Prostate gland (tissue), 2 donors: ENCODE results near the gene TNFRSF13B. TPM values are rescaled to one million over a fixed set of nuclear protein-coding genes. Genes with fewer than 3 reads are reported as not detected.

Source experiments
- DNase-seq: peaks from one replicate; pipeline ENCODE4 v3.0.0-alpha.2; 2019; ENCODE audit warnings: low spot score
- H3K27ac ChIP-seq, 2 donors: fragments of 200-600 bp; sonication (generic); 2 replicates each; pipeline ENCODE4 v1.5.1; 2017 to 2019
- H3K27me3 ChIP-seq: fragments of 200-600 bp; sonication (generic); replicated peaks from 2 replicates; pipeline ENCODE4 v1.5.1; 2019; ENCODE audit not compliant: insufficient read depth
- H3K36me3 ChIP-seq, 2 donors: fragments of 200-600 bp; sonication (generic); 1 replicate in 1 of 2; 2 replicates in 1 of 2; pipeline versions ENCODE4 v1.5.1 to v1.8.1; 2017 to 2019
- H3K4me1 ChIP-seq: fragments of 200-600 bp; sonication (generic); replicated peaks from 2 replicates; pipeline ENCODE4 v1.5.1; 2019
- H3K4me3 ChIP-seq, 2 donors: fragments of 200-600 bp; sonication (generic); 2 replicates each; pipeline ENCODE4 v1.5.1; 2017 to 2019
- H3K9me3 ChIP-seq: fragments of 200-600 bp; sonication (generic); 2 replicates; pipeline ENCODE4 v1.5.1; 2017
- POLR2A ChIP-seq: fragments of 450-650 bp; IDR thresholded peaks from one replicate; pipeline ENCODE4 v1.6.1; 2016; ENCODE audit warnings: antibody characterized with exemption, mild to moderate bottlenecking
- POLR2AphosphoS5 ChIP-seq: sonication (generic); formaldehyde crosslinking; IDR thresholded peaks from one replicate; pipeline ENCODE4 v1.6.1; 2017; ENCODE audit warnings: antibody characterized with exemption
- WGBS: methylation state at CpG from one replicate; pipeline ENCODE4 v1.1.5; 2018; 5-methylcytosine and 5-hydroxymethylcytosine counted together
- intact Hi-C: fragments of 100-400 bp; cut with DNase I; formaldehyde crosslinking; loops from one replicate; pipeline ENCODE4 v1.14.2; 2022
- total RNA-seq, 2 donors: library from RNA; depleted of rRNA; stranded (reverse); fragments of >200 nt; gene quantifications; one replicate each; pipeline ENCODE4 v1.1.0, GENCODE V29; 2016
- TF ChIP-seq, protein P1 (sequence below), 4 experiments: fragments of 200-600 bp in 2 of 4; fragments of 450-650 bp in 2 of 4; sonication (generic) in 2 of 4; IDR thresholded peaks; 1 replicate in 3 of 4; 2 replicates in 1 of 4; pipeline ENCODE4 v1.5.1; 2016 to 2019; ENCODE audit warnings: antibody characterized with exemption in 4 of 4, mild to moderate bottlenecking in 2 of 4, moderate library complexity in 2 of 4

Gene TNFRSF13B
- total RNA-seq, 2 donors from 2014 or later = not detected

DNA sequence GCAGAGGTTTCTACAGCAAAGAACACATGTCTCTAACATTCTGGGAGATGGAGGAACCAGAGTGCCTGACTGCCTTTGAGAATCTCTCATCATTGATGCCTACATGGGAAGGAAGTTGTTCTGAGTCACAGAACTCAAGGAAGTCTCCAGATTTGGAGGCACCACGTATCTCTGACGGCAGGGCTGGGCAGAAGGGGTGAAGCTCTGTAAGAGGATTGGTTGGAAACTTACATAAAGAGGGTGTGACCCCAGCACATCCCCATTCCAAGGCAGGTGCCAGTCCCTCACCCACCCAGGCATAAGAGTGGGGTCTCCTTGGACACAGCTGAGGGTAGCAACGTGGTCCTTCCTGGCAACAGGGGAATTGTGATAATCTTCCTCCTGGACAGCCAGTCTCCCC is 17.4 kb downstream of the TNFRSF13B start:
- no peaks in the 10 kb centered on the region for H3K27me3 ChIP-seq
- H3K36me3 ChIP-seq = no peaks in the 10 kb centered on the region
- no peaks in the 10 kb centered on the region for H3K9me3 ChIP-seq
- no peak overlapping the region for H3K4me3 ChIP-seq
- intact Hi-C loops = no loop called here
- TF ChIP-seq POLR2A = no peak
- TF ChIP-seq, protein P1, sequence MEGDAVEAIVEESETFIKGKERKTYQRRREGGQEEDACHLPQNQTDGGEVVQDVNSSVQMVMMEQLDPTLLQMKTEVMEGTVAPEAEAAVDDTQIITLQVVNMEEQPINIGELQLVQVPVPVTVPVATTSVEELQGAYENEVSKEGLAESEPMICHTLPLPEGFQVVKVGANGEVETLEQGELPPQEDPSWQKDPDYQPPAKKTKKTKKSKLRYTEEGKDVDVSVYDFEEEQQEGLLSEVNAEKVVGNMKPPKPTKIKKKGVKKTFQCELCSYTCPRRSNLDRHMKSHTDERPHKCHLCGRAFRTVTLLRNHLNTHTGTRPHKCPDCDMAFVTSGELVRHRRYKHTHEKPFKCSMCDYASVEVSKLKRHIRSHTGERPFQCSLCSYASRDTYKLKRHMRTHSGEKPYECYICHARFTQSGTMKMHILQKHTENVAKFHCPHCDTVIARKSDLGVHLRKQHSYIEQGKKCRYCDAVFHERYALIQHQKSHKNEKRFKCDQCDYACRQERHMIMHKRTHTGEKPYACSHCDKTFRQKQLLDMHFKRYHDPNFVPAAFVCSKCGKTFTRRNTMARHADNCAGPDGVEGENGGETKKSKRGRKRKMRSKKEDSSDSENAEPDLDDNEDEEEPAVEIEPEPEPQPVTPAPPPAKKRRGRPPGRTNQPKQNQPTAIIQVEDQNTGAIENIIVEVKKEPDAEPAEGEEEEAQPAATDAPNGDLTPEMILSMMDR (IDR thresholded peaks at IDR 0.05) = no peak
- TF ChIP-seq POLR2AphosphoS5 = no peak
- WGBS = 61% methylated on average over 3 of the region's 3 CpGs
- no peak for DNase-seq
- no peaks in the 10 kb centered on the region for H3K4me1 ChIP-seq
- no peak overlapping the region for H3K27ac ChIP-seq

DNA sequence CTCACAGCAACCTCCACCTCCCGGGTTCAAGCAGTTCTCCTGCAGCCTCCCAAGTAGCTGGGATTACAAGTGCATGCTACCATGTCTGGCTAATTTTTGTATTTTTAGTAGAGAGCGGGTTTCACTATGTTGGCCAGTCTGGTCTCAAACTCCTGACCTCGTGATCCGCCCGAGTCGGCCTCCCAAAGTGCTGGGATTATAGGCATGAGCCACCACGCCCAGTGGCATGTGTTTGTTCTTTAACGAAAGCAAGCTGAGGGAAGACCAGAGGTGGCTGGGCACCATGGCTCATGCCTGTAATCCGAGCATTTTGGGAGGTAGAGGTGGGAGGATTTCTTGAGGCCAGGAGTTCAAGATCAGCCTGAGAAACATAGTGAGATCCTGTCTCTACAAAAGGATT is 18.1 kb downstream of the TNFRSF13B start:
- no peak for DNase-seq
- Histone ChIP-seq H3K4me1 (no peaks in the 10 kb centered on the region), H3K9me3 (no peaks in the 10 kb centered on the region), H3K4me3 (no peak overlapping the region), H3K36me3 (no peaks in the 10 kb centered on the region), H3K27me3 (no peaks in the 10 kb centered on the region), H3K27ac (no peak overlapping the region)
- 78% methylated on average over 9 of the region's 9 CpGs for WGBS
- TF ChIP-seq POLR2A (no peak), POLR2AphosphoS5 (no peak)
- TF ChIP-seq, protein P1 (IDR thresholded peaks at IDR 0.05) = no peak
- intact Hi-C loops = no loop called here

DNA sequence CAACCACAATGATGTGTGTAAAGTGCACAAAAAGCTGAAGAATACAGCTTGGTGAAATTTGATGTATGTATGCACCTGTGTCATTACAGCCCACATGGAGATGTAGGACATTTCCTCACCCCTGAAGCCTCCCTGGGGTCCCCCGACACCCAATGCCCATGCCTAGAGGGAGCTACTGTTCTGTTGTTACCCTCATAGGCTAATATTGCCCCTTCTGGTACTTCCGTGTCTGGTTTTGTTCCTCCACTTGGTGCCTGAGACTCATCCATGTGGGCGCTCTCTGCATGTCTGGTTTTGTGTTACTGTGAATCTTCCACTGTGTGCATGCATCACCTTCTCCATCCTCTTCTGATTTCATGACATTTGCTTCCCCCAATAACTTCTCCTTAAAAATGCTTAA is 18.6 kb downstream of the TNFRSF13B start:
- Histone ChIP-seq H3K4me1 (no peaks in the 10 kb centered on the region), H3K9me3 (no peaks in the 10 kb centered on the region), H3K27ac (no peak overlapping the region), H3K27me3 (no peaks in the 10 kb centered on the region), H3K36me3 (no peaks in the 10 kb centered on the region), H3K4me3 (no peak overlapping the region)
- TF ChIP-seq POLR2AphosphoS5 = no peak
- TF ChIP-seq, protein P1 (IDR thresholded peaks at IDR 0.05) = no peak
- no peak for TF ChIP-seq POLR2A
- intact Hi-C loops = no loop called here
- DNase-seq = no peak
- WGBS = 79% methylated on average over 3 of the region's 3 CpGs

DNA sequence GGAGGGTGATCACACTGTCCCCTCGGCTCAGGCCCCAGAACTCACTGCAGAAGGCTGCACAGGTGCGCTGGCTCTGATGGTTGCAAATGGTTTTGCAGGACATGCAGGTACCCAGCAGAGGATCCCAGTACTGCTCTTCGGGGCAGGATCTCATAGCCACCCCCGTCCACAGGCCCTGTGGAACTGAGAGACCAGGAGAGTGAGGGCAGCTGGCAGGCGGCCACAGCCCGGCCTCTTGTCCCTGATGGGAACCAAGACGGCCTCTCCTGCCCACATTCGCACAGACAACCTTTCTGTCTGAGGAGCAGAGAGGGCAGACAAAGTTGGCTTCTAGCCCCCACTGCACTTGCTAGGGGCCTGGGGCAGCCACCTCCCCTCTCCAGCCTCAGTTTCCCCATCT is 19.5 kb downstream of the TNFRSF13B start:
- Histone ChIP-seq H3K36me3 (no peaks in the 10 kb centered on the region), H3K27ac (no peak overlapping the region), H3K4me3 (no peak overlapping the region), H3K27me3 (no peaks in the 10 kb centered on the region), H3K4me1 (no peaks in the 10 kb centered on the region), H3K9me3 (no peaks in the 10 kb centered on the region)
- WGBS = 80% methylated on average over 8 of the region's 8 CpGs
- no peak for DNase-seq
- intact Hi-C loops = no loop called here
- TF ChIP-seq POLR2A (no peak), POLR2AphosphoS5 (no peak)
- TF ChIP-seq, protein P1 (IDR thresholded peaks at IDR 0.05) = no peak

DNA sequence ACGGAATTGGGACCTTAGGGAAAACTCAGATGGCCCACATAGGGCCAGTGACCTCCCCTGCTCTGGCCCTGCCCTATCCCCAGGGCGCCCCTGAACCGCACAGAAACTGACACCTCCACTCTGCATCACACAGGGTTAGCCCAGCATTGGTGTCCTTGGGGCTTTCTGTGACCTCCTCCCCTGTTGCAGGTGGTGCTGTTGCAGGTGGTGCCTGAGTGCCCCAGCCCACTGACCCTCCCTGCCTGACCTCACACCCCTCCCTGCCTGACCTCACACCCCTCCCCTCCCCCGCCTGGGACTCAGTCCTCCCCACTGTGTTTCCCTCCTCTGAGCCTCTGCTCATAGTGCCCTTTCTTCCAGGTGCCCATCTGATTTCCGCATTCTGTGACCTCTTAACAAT is 21.4 kb downstream of the TNFRSF13B start:
- Histone ChIP-seq H3K9me3 (no peaks in the 10 kb centered on the region), H3K27me3 (no peaks in the 10 kb centered on the region), H3K36me3 (no peaks in the 10 kb centered on the region), H3K4me1 (no peaks in the 10 kb centered on the region), H3K4me3 (no peak overlapping the region), H3K27ac (no peak overlapping the region)
- intact Hi-C loops = no loop called here
- TF ChIP-seq, protein P1 (IDR thresholded peaks at IDR 0.05) = no peak
- TF ChIP-seq POLR2AphosphoS5 (no peak), POLR2A (no peak)
- no peak for DNase-seq
- WGBS = 89% methylated on average over 5 of the region's 5 CpGs
